ENCODE results near the gene ITIH3.

The ITIH3 gene

DNA sequence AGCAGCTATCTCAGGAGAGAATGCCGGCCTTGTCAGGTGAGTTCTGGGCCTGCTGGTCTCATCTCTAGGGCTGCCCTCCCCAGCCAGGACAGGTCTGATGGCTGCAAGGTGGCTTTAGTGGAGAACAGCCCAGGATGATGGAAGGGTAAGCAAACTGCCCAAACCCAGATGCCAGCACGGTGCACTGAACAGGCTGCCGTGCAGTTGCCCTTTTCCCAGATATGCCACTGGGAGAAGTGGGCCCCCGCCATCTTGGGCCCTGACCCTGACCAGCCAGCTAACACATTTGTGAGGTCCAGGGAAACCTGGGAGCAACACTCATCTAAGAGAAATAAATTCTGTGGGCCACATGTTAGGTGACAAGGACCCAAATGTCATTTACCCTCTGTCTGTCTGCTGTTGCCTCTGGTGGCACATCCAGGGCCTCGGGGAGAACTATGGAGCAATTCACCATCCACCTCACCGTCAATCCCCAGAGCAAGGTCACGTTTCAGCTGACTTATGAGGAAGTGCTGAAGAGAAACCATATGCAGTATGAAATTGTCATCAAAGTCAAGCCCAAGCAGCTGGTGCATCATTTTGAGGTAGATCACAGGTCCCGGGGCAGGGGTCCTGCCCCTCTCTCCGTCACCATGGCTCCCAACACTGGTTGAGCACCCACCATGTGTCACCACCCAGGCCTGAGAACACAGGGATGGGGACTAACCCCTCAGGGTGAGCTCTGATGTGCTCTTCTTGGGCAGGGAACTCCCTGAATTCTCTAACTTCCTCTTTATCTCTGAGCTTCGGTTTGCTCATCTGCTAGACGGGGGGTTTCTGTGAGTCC lies 15.4 kb upstream of the ITIH3 start:
- DNase-seq: no peak

DNA sequence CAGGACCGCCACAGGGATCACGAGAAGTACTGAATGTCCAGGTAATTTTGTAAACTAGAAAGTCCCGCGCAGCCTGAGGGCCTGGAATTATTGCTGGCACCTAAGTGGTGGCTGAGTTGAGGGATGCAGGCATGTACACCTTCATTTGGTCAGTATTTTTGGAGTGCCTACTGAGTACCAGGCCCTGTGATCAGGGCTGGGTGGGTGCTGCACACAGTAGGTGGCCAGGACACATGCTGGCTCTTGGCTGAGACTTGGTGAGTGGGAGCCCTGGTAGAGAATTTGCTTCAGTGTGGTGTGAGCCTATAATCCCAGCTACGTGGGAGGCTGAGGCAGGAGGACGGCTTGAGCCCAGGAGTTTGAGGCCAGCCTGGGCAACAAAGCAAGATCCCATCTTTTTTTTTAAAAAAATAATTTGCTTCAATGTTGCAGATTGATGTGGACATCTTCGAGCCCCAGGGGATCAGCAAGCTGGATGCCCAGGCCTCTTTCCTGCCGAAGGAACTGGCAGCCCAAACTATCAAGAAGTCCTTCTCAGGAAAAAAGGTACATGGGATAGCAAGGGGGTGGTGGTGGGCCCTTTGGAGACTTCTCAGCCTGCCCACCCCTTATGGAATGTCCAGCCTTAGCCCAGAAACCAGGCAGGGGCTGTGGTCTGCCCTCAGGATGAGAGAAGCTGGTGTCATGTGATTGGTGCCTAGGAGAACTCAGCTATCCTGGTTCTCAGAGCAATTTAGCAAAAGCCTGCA lies 14.6 kb upstream of the ITIH3 start:
- no peak for DNase-seq

DNA sequence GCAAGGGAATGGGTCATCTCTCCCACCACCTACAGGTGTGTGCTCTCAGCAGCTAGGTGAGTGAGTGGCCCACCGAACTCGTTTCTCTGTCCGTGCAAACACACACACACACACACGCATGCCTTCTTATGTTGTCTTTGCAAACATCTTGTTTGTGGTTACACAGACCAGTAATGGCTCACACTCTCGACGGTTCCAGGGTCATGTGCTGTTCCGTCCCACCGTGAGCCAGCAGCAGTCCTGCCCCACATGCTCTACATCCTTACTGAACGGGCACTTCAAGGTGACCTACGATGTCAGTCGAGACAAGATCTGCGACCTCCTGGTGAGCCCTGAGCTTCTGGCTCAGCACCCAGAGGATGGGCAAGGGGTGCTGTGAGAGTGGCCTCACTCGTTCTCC lies 12.9 kb upstream of the ITIH3 start:
- no peak for DNase-seq

DNA sequence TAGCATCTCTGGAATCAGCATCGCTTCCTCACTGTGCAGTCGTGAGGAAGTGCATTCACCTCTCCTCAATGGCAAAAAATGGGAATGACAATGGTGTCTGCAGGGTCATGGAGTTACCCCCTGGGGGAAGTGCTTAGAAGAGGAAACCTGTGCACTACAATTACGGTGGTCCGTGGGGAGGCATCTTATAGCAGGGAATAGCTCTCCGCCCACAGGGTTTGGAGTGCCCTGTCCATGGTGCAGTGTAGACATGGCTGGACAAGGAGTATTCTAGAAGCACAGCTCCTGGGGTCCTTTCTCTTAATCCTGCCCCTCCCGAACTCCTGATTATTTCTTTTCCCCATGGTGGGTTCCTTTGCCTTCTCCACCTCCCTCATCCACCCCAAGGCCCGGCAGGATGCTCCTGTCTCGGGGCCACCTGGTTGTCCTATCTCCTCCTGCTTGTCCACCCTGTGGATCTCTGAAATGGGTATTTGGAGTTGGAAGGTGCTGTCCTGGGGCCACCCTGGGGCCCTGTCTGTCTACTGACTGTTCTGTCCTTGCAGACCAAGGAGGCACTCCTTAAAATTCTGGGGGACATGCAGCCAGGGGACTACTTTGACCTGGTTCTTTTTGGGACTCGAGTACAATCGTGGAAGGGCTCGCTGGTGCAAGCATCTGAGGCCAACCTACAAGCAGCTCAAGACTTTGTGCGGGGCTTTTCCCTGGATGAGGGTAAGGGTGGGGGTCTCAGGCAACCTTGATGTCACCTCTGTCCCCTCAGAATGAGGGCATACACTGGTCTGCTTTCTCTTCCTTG lies 12.0 kb upstream of the ITIH3 start:
- DNase-seq: no peak

DNA sequence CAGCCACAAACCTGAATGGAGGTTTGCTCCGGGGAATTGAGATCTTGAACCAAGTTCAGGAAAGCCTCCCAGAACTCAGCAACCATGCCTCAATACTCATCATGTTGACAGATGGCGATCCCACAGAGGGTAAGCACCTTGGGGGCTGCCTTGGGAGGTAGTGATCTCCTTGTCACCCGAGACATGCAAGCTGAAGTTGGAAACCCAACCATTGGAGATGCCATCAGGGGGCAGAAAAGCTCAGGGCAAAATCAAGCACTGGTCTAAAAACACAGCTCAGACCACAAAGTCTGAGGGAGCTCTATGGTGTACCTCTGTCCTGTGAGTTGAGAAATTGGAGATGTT lies 11.4 kb upstream of the ITIH3 start:
- DNase-seq: no peak

DNA sequence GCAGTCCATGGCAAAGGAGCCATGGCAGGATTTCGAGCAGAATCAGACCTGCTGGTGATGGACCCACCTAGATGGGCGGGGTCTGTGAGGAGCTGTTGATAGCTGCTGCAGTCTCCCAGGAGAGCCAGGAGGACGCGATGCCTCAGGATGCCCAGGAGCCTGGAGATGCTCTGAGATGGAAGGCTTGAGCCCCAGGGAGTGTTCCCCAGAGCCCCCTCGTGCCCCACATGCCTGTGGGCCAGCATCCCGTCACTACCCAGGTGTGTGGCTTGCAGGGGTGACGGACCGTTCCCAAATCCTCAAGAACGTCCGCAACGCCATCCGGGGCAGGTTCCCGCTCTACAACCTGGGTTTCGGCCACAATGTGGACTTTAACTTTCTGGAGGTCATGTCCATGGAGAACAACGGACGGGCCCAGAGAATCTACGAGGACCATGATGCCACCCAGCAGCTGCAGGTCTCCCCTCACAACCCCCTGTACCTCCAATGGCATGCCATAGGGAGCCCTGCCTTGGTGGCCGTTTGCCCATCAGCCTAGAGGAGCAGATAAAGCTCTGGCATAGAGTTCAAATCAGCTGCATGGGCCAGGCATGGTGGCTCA lies 10.5 kb upstream of the ITIH3 start:
- DNase-seq: no peak

DNA sequence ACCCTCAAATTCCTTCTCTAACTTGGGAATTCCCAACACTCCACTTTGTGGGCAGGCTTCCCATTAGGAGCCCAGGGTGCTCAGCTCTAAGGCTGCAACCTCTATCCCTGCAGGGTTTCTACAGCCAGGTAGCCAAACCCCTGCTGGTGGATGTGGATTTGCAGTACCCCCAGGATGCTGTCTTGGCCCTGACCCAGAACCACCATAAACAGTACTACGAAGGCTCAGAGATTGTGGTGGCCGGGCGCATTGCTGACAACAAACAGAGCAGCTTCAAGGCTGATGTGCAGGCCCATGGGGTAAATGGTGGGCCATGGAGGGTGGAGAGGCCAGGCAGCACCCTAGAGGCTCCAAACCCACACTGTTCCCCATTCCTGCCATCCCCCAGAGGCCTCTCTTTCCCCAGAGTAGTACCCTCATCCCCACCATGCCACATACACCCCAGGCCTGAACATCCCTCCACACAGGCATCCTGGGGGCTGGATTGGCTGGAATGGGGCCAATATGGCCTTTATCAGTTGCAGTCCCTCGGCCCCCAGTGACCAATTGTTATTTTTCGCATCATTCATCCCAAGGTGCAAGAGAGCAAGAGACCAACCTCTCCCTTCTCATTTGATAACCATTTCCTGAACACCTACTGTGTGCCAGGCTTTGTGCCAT lies 9.5 kb upstream of the ITIH3 start:
- no peak for DNase-seq

DNA sequence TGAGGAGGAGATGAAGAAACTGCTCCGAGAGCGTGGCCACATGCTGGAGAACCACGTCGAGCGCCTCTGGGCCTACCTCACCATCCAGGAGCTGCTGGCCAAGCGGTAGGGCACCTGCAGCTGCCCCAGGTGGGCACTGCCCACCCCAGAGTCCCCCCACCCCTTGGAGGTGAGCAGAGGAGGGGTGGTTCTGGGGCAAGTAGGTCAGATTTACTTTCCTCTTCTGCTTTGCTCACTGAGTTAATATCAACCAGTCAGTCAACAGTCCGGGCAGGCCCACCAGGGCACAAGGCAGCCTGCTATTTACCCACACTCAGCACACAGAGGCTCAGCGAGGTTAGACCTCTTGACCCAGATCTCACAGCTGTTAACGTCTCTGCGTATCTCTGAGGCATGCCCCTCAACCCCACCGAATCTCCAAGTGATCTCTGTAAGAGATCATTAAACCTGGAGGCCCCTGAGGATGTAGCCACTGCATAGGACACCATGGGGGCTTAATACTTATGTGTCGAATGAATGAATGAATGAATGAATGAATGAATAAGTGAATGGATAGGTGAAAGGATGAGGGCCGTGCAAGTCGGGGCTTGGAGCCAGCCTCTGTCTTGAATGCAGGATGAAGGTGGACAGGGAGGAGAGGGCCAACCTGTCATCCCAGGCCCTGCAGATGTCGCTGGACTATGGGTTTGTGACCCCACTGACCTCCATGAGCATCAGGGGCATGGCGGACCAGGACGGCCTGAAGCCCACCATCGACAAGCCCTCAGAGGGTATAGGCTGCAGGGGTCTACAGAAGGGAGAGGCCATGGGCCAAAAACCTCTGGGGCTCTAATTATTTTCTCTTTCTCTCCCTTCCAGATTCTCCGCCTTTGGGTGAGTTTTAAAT lies 8.0 kb upstream of the ITIH3 start:
- DNase-seq: no peak

DNA sequence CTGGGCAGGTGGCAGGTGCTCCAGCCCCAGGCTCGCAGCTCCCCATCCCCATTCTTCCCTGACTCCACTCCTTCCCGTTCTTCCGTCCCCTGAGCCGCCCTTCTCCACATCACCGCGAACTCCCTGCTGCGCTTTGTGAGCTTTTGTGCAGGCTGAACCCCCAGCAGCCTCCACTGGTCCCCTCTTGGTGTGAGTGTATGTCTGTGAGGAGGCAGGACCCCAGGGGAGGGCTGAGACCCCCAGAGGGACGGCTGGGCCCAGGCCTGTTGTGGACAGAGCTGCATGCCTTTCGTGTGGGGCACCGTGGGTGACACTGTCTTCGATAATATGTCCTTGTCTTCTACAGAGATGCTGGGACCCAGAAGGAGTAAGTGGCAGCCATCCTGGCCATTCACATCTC lies 7.3 kb upstream of the ITIH3 start:
- no peak for DNase-seq

DNA sequence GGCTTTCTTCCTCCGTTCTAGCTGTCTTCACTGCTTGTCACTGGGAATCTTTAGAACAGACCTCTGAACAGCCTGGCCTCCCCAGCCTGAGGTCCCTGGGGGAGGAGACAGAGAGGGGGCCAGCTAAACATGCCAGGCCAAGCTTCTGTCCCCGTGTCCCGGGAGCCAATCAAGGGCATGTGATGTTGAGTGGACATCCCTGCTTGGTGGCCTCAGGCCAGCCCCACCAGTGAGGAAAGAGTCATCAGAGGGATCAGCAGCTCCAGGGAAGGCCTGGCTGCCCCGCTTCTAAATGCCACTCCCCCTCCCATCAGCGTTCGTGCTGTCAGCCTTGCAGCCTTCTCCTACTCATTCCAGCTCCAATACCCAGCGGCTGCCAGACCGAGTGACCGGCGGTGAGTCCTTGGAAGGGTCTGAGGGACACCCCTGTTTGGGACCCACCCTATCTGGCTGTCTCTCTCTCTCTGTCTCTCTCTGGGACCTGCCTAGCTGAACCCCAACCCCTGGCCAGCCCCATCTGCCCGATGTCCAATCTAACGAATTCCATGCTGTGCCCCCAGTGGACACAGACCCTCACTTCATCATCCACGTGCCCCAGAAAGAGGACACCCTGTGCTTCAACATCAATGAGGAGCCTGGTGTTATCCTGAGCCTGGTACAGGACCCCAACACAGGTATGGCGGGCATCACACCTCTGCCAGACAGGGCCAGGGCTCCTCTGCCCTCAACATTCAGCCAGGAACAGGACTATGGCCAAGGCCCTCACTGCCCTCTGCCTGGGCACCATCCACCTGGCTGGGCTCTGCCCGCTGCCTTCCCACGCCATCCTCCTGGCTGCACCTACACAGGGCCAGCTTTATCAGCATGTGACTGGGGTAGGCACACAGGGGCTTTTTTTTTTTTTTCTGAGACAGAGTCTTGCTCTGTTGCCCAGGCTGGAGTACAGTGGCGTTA lies 6.6 kb upstream of the ITIH3 start:
- DNase-seq: no peak

DNA sequence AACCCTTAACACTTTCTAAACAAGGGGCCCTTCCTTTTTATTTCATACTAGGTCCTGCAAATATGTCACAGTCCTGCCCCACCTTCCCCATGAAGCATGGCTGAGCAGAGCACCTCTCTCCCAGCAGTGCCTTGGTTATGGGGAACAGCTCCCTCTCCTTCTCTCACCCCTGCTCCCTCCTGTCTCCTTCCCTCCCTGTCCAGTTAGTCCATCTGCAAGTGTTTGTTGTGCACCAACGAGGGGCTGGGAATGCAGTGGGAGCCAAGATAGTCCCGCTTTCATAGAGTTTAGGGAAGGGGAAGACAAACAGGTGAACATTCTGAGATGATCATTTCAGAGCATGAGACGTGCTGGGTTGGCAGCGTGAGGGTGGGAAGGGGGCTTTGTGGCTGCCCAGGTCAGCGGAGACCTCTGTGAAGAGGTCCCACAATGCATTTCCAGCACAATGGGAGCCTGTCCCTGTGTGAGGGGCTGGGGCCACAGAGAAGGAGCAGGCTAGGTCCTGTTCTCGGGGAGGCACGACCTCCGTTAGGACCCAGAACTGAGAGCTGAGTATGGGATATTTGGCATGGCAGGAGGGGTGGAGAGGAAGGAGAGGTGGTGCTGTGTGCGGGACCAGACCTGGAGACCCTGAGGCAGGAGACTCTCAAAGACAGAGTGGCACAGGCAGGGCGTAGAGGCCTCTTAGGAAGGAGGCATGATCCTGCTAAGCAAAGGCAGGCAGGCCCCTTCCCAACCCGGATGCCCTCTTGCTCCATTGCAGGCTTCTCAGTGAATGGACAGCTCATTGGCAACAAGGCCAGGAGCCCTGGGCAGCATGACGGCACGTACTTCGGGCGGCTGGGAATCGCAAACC lies 5.5 kb upstream of the ITIH3 start:
- DNase-seq: no peak

DNA sequence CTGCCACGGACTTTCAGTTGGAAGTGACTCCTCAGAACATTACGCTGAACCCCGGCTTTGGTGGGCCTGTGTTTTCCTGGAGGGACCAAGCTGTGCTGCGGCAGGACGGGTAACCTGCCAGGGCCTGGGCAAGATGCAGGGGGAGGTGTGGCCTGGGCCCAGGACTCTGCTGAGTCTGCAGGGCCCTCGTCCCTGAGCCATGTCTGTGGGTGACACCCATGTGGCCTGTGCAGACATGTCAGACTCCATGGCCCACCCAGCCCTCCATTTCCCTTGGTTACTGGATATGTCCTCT lies 4.9 kb upstream of the ITIH3 start:
- DNase-seq: no peak

DNA sequence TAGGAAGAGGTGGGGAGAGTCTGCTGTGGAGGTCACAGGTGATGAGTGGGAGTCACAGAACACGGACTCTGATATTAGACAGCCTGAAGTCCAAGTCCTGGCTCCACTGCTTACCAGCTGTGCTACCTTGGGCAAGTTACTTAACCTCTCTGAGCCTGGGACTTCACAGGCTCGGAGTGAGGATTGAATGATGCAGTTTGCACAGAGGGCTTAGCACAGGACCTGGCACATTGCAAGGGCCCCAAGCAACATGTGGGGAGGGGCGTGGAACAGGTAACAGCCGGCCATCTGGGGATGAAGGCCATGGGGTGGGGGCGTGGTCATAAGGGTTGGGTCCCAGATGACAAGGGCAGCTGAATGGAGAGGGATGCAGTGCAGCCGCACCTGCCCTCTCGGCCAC lies 4.3 kb upstream of the ITIH3 start:
- no peak for DNase-seq

DNA sequence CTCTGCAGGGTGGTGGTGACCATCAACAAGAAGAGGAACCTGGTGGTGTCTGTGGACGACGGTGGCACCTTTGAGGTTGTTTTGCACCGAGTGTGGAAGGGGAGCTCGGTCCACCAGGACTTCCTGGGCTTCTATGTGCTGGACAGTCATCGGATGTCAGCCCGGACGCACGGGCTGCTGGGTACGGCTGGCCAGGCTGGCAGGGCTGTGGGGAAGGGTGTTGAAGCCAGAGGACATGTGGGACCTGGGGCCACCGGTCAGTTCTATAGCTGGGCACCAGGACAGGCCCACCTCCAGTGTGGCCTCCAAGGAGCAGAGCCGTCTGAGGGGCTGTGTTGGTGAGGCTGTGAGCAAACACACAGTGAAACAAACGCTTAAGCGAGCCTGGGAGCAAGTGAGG lies 3.9 kb upstream of the ITIH3 start:
- DNase-seq: no peak

DNA sequence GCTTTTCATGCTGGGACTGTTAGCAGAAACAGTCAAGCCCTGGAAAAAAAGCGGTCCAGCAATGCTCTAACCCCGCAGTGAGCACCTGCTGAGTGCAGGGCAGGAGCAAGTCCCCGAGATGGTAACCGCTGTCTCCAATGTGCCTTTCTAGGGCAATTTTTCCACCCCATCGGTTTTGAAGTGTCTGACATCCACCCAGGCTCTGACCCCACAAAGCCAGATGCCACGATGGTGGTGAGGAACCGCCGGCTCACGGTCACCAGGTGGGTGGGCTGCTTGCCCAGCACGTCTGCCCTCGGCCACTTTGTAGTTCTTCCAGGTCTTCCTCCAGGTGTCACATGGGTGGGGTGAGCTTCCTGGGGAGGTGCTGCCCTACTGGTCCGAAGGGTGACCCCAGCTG lies 3.2 kb upstream of the ITIH3 start:
- no peak for DNase-seq

DNA sequence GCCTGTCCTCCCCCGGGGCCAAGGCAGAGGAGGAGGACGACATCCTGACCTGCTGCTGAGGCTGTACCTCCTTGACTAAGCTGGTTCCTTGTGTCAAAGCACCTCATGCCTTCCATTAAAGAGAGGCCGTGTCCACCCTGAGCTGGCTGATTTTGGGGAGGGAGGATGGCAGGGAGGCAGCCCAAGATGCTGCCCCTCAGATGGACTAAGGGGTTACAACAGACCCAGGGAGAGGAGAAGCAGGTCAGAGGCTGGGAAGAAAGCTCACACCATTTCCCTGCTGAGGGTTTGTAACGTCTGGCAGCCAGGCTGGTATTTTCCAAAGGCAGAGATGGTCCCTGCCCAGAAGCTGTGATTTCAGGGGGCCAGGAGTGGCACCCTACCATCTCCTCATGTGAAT lies 2.7 kb upstream of the ITIH3 start:
- DNase-seq: no peak

DNA sequence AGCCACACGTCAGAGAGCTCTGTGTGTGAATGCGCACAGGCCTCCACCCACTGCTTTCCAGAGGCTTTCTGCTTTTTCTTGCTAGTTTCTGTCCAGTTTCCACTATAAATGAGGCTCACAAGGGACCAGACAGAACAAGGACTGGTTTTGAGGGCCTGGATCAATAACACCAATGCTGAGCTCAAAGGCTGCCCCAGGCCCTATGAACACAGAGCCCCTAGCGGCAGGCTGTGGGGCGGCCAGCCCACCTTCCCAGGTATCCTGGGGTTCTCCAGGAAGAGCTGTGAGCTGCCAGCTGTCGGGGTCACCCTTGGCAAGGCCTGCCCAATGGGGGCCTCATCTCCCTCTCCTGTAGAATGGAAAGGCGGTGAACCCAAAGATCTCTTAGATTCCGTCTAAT lies 2.2 kb upstream of the ITIH3 start:
- no peak for DNase-seq

DNA sequence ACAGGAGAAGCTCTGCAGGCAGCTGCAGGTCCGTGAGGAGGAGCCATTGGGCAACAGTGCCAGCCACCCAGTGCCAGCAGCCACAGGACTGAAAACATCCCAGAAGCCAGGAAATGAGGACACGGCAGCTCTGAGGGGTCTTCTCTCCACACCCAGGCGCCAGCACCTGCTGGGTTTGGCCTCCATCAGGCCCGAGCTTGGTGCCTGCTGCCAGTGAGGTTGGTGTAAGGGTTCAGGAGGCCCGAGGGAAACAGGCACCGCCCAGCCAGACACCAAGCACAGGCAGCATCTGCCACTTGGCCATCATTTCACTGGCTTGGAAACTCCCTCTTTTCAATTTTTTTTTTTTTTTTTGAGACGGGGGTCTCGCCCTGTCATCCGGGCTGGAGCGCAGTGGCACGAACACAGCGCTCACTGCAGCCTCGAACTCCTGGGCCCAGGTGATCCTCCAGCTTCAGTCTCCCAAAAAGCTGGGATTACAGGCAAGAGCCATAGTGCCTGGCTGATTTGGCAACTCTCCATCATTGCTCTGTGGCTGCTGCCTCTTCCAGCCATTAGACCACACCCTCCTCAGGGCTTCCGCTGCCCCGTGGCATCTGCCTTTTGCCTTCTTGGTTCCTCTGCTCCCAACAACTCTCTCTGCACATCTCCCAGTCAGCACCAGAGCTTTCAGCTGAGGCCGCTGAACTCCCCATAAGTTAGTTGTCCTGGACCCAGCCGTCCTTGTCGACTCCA lies 1.5 kb upstream of the ITIH3 start:
- DNase-seq: no peak
